GM23338 (cell line): ENCODE data around the gene CDC42SE1.

ENCODE experiments used
- CTCF ChIP-seq, 2 experiments: fragments of 200-600 bp in 1 of 2; sonication (generic) in 1 of 2; conservative IDR thresholded peaks; 2 replicates each; pipeline versions ENCODE4 v1.5.1 to v1.6.1; 2016 to 2017; ENCODE audit warnings: antibody characterized with exemption in 2 of 2, low read depth in 2 of 2, mild to moderate bottlenecking in 2 of 2, moderate library complexity in 1 of 2
- POLR2AphosphoS5 ChIP-seq: IDR thresholded peaks from 2 replicates; pipeline ENCODE4 v1.6.1; 2016; ENCODE audit warnings: antibody characterized with exemption, low read depth

GRCh38 chr1:151043163-151043562 lies 16.3 kb downstream of the CDC42SE1 start:
- TF ChIP-seq CTCF (conservative IDR thresholded peaks at IDR 0.05; ENCODE audit: low read depth in 2 of 2) (no peak), POLR2AphosphoS5 (no peak)
